ENCODE measurements around the gene GRN. TPM values are rescaled to one million over a fixed set of nuclear protein-coding genes. Genes with fewer than 3 reads are reported as not detected.
A peak's percentile ranks its signal among the peaks of the same experiment; 100 is the strongest.

GRN gene
- total and polyA plus RNA-seq, 8 donors: 31.8 to 644 (median 196) TPM

DNA sequence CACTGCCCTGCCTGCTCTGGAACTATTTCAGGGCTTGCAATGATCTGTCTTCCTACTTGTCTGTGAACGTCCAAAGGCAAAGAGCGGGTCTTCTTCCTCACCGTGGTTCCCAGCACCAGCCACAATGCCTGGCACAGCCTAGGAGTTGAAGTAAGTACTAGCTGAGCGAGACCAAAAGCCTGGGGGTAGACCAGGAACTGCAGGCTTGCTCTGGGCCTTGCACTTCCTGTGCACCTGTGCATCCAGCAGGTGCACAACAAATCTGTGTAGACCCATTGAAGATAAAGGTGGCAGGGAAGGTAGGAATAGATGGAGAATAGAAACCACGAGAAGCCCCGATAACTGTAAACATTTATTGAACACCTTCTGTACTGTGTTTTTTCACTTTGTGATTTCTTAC is 13.9 kb downstream of the GRN start:
- H3K4me3 ChIP-seq: no peak overlapping the region
- peaks cover 17 to 38% (median 30%) of the 10 kb centered on the region in 4 donors for H3K4me1 ChIP-seq
- DNase-seq: no peak
- peaks cover 0 to 52% (median 15%) of the 10 kb centered on the region in 3 donors for H3K27me3 ChIP-seq
- no peak overlapping the region for H3K27ac ChIP-seq
- TF ChIP-seq, protein P1, sequence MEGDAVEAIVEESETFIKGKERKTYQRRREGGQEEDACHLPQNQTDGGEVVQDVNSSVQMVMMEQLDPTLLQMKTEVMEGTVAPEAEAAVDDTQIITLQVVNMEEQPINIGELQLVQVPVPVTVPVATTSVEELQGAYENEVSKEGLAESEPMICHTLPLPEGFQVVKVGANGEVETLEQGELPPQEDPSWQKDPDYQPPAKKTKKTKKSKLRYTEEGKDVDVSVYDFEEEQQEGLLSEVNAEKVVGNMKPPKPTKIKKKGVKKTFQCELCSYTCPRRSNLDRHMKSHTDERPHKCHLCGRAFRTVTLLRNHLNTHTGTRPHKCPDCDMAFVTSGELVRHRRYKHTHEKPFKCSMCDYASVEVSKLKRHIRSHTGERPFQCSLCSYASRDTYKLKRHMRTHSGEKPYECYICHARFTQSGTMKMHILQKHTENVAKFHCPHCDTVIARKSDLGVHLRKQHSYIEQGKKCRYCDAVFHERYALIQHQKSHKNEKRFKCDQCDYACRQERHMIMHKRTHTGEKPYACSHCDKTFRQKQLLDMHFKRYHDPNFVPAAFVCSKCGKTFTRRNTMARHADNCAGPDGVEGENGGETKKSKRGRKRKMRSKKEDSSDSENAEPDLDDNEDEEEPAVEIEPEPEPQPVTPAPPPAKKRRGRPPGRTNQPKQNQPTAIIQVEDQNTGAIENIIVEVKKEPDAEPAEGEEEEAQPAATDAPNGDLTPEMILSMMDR (IDR thresholded peaks at IDR 0.05): no peak
- TF ChIP-seq POLR2A (IDR thresholded peaks at IDR 0.05) (no peak), EP300 (IDR thresholded peaks at IDR 0.05) (no peak), POLR2AphosphoS5 (IDR thresholded peaks at IDR 0.05) (no peak)
- intact Hi-C loops (cut with DNase I; ENCODE audit: low total_unique reads): no loop called here
- WGBS, 5 donors: 72 to 79% (median 75%) methylated on average over 6 of the region's 6 CpGs
- no peaks in the 10 kb centered on the region for H3K36me3 ChIP-seq
- H3K9me3 ChIP-seq: no peaks in the 10 kb centered on the region

DNA sequence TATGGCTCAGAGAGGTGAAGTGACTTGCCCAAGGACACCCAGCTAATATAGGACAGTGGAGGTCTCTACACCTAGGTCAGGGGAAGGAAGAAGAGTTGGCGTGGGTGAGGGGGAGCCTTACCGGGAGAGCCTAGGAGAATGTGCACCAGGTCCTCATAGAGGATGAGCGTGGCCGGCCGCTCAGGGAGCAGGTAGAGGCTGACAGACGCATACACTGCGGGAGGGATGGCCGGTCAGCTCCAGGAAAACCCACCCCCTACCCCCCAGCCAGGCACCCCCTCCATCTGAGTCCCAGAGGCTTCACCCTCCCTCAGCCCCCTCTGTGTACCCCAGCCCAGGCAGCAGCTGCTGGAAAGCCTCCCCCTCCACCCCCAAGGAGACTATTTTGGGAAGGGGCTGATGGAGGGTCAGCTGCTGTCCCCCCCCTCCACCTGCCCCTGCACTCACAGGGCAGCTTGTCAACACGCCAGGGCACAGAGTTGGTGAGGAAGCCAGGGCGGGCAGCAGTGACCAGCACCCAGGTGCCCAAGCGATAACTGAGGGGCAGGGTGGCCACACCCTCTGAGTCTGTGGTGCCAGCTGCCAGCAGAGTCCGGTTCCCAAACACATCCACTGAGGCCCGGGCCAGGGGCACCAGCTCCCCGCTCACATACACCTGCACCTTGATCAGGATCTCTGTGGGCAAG is 14.5 kb downstream of the GRN start:
- Histone ChIP-seq H3K27me3 (peaks cover 0 to 52% (median 15%) of the 10 kb centered on the region in 3 donors), H3K27ac (no peak overlapping the region), H3K4me3 (no peak overlapping the region), H3K9me3 (no peaks in the 10 kb centered on the region), H3K36me3 (no peaks in the 10 kb centered on the region), H3K4me1 (peaks cover 18 to 41% (median 31%) of the 10 kb centered on the region in 4 donors)
- intact Hi-C loops (cut with DNase I; ENCODE audit: low total_unique reads): no loop called here
- no peak for DNase-seq
- 69 to 78% (median 73%) methylated on average over 10 to 14 of the region's 14 CpGs for WGBS, 5 donors
- no peak for TF ChIP-seq POLR2AphosphoS5 (IDR thresholded peaks at IDR 0.05)
- TF ChIP-seq EP300 (IDR thresholded peaks at IDR 0.05): no peak
- TF ChIP-seq, protein P1 (IDR thresholded peaks at IDR 0.05): no peak
- no peak for TF ChIP-seq POLR2A (IDR thresholded peaks at IDR 0.05)

DNA sequence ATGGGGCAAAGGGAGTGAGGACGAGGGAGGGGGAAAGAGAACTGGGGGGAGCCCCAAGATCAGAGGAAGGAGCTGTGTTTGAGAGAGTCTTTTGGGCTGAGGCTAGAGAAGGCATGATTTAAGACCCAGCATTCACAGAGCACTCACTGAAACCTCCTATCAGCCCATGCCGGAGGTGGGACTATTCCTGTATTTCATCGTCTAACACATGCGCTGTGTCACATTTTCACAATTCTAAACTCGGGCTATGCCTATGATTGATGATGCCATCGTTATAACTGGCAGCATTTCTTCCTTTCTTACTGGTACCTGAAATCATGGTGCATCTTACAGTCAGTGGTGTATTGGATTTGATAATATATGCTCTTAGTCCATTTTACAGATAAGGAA is 15.0 kb downstream of the GRN start:
- H3K27ac ChIP-seq: no peak overlapping the region
- H3K36me3 ChIP-seq: no peaks in the 10 kb centered on the region
- peaks cover 18 to 41% (median 31%) of the 10 kb centered on the region in 4 donors for H3K4me1 ChIP-seq
- 38 to 68% (median 59%) methylated on average over 6 of the region's 6 CpGs for WGBS, 5 donors
- no peaks in the 10 kb centered on the region for H3K9me3 ChIP-seq
- TF ChIP-seq, protein P1 (IDR thresholded peaks at IDR 0.05): no peak
- no peak for TF ChIP-seq POLR2AphosphoS5 (IDR thresholded peaks at IDR 0.05)
- no peak for TF ChIP-seq EP300 (IDR thresholded peaks at IDR 0.05)
- no peak for TF ChIP-seq POLR2A (IDR thresholded peaks at IDR 0.05)
- H3K27me3 ChIP-seq: peaks cover 0 to 51% (median 15%) of the 10 kb centered on the region in 3 donors
- intact Hi-C loops (cut with DNase I; ENCODE audit: low total_unique reads): no loop called here
- H3K4me3 ChIP-seq: no peak overlapping the region
- no peak for DNase-seq

DNA sequence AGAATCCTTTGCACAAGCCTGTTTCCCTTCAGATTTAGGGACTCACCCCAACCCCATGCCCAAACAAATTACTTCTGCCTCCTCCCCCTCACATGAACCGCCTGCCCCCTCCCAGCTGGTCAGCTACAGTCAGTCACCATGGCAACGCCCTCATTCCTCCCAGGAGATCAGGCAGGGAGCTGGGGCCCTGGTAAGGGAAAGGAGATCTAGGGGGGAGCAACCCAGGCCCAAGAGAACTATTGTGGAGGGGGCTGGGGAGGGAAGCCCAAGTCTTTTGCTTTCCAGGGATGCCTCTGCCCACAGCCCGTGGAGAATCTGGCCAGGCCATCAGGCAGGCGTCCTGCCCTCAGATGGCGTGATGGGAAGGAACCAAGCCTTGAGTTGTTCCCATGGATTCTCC is 15.7 kb downstream of the GRN start:
- peak in 1 of 2 donors; percentile 89 for DNase-seq
- H3K36me3 ChIP-seq: no peaks in the 10 kb centered on the region
- peaks cover 0 to 53% (median 15%) of the 10 kb centered on the region in 3 donors for H3K27me3 ChIP-seq
- WGBS, 5 donors: 32 to 57% (median 42%) methylated on average over 2 to 5 of the region's 5 CpGs
- no peaks in the 10 kb centered on the region for H3K9me3 ChIP-seq
- peaks cover 18 to 41% (median 31%) of the 10 kb centered on the region in 4 donors for H3K4me1 ChIP-seq
- TF ChIP-seq, protein P1 (IDR thresholded peaks at IDR 0.05): no peak
- no peak for TF ChIP-seq POLR2AphosphoS5 (IDR thresholded peaks at IDR 0.05)
- no peak for TF ChIP-seq EP300 (IDR thresholded peaks at IDR 0.05)
- no peak for TF ChIP-seq POLR2A (IDR thresholded peaks at IDR 0.05)
- no peak overlapping the region for H3K27ac ChIP-seq
- intact Hi-C loops (cut with DNase I; ENCODE audit: low total_unique reads): no loop called here
- H3K4me3 ChIP-seq: no peak overlapping the region
